HepG2 (cell line): ENCODE measurements around the gene MYH15. TPM values are rescaled to one million over a fixed set of nuclear protein-coding genes. Genes with fewer than 3 reads are reported as not detected.

Experiments used
- ATAC-seq: fragments of 200-7000 bp; cut with Tn5 transposase; 3 replicates; pipeline ENCODE4 v1.9.1; 2020; ENCODE audit warnings: mild to moderate bottlenecking, moderate library complexity
- BruUV-seq: library from RNA; stranded (reverse); fragments of 400-500 nt; replicated peaks from 2 replicates; lab custom pipeline; 2021; lab: Mats Ljungman, UMichigan
- CTCF ChIA-PET: fragments of 300-600 bp; formaldehyde crosslinking; extraction: SDS; loops from one replicate; lab custom pipeline; 2021; ENCODE audit warnings: low total read pairs, inconsistent platforms, low intra/inter-chr PET ratio; lab: Yijun Ruan, JAX
- POLR2A ChIA-PET: fragments of 350-600 bp; sonication (Branson Sonifier 250); formaldehyde crosslinking; loops from one replicate; lab custom pipeline; 2020; ENCODE audit warnings: antibody characterized with exemption, inconsistent platforms; lab: Yijun Ruan, JAX
- DNase-seq: peaks from one replicate; pipeline ENCODE4 v3.0.0-alpha.2; 2015; ENCODE audit warnings: low spot score
- FAIRE-seq: peaks from 3 replicates; lab custom pipeline; 2011; peaks lifted over from hg19 to GRCh38; lab: Jason Lieb, UNC
- H2AFZ ChIP-seq: one replicate; pipeline ENCODE4 v1.6.1; 2011; ENCODE audit warnings: low read length, inconsistent platforms
- H3K27ac ChIP-seq: fragments of 300-600 bp; 3 replicates; pipeline ENCODE4 v1.8.0; 2011; ENCODE audit warnings: mixed run types, mild to moderate bottlenecking, mixed read lengths, low read length, inconsistent platforms; ENCODE audit not compliant: insufficient read depth; ENCODE audit errors: extremely low read length
- H3K27me3 ChIP-seq, 2 experiments: fragments of 200-600 bp in 1 of 2; 2 replicates in 1 of 2; 3 replicates in 1 of 2; pipeline versions ENCODE4 v1.6.0 to v1.8.0; 2011; ENCODE audit warnings: low read length in 2 of 2, mild to moderate bottlenecking in 2 of 2, moderate library complexity in 2 of 2, inconsistent platforms in 1 of 2; ENCODE audit not compliant: insufficient read depth in 2 of 2, control insufficient read depth in 1 of 2
- H3K36me3 ChIP-seq, 2 experiments: fragments of 200-600 bp in 1 of 2; replicated peaks in 1 of 2; 2 replicates in 1 of 2; 3 replicates in 1 of 2; pipeline versions ENCODE4 v1.5.1 to v1.8.0; 2011; ENCODE audit warnings: low read length in 2 of 2, inconsistent platforms in 1 of 2; ENCODE audit not compliant: insufficient read depth in 2 of 2, control insufficient read depth in 1 of 2
- H3K4me1 ChIP-seq: 2 replicates; pipeline ENCODE4 v1.5.1; 2012; ENCODE audit warnings: low read length, inconsistent platforms; ENCODE audit not compliant: insufficient read depth
- H3K4me2 ChIP-seq: 2 replicates; pipeline ENCODE4 v1.6.0; 2011; ENCODE audit warnings: low read depth, low read length, inconsistent platforms
- H3K4me3 ChIP-seq, 3 experiments: fragments of 200-600 bp in 1 of 3; sonication (generic), shearing (Covaris generic) in 1 of 3; replicated peaks in 1 of 3; 2 replicates each; pipeline ENCODE4 v1.5.1; 2011 to 2016; ENCODE audit warnings: low read length in 3 of 3, inconsistent platforms in 2 of 3, low read depth in 2 of 3, mild to moderate bottlenecking in 2 of 3, control low read depth in 1 of 3, mixed read lengths in 1 of 3; ENCODE audit not compliant: insufficient read depth in 1 of 3
- H3K79me2 ChIP-seq: one replicate; pipeline ENCODE4 v1.6.1; 2011; ENCODE audit warnings: low read length, inconsistent platforms; ENCODE audit not compliant: insufficient read depth
- H3K9ac ChIP-seq: 2 replicates; pipeline ENCODE4 v1.6.0; 2011; ENCODE audit warnings: mild to moderate bottlenecking, low read depth, low read length, inconsistent platforms; ENCODE audit not compliant: insufficient read depth
- H3K9me3 ChIP-seq: 2 replicates; pipeline ENCODE4 v1.5.1; 2012; ENCODE audit warnings: mild to moderate bottlenecking, low read length
- H4K20me1 ChIP-seq: 2 replicates; pipeline ENCODE4 v1.6.0; 2011; ENCODE audit warnings: inconsistent platforms, mild to moderate bottlenecking, low read length, moderate library complexity; ENCODE audit not compliant: insufficient read depth
- ATF5 ChIP-seq: sonication (generic); formaldehyde crosslinking; IDR thresholded peaks from 2 replicates; pipeline ENCODE4 v1.4.0; 2020; ENCODE audit warnings: mild to moderate bottlenecking, low read depth, missing genetic modification reagents
- GPN1 ChIP-seq: sonication (generic); formaldehyde crosslinking; IDR thresholded peaks from 2 replicates; pipeline ENCODE4 v1.5.1; 2020; ENCODE audit warnings: missing genetic modification reagents, borderline replicate concordance
- HNF1B ChIP-seq: sonication (generic); formaldehyde crosslinking; IDR thresholded peaks from 2 replicates; pipeline ENCODE4 v1.5.1; 2020; ENCODE audit warnings: mild to moderate bottlenecking, moderate library complexity, missing genetic modification reagents
- PITX1 ChIP-seq: sonication (generic); formaldehyde crosslinking; IDR thresholded peaks from 2 replicates; pipeline ENCODE4 v1.5.1; 2020; ENCODE audit warnings: mild to moderate bottlenecking, missing genetic modification reagents
- TIGD3 ChIP-seq: sonication (generic); formaldehyde crosslinking; IDR thresholded peaks from 2 replicates; pipeline ENCODE4 v1.5.1; 2020; ENCODE audit warnings: mild to moderate bottlenecking, missing genetic modification reagents, borderline replicate concordance
- ZFP62 ChIP-seq: sonication (generic); formaldehyde crosslinking; IDR thresholded peaks from 2 replicates; pipeline ENCODE4 v1.4.0; 2020; ENCODE audit warnings: missing genetic modification reagents
- ZIK1 ChIP-seq: sonication (generic); formaldehyde crosslinking; IDR thresholded peaks from 2 replicates; pipeline ENCODE4 v1.5.0; 2020; ENCODE audit warnings: mild to moderate bottlenecking, low read depth, missing genetic modification reagents, borderline replicate concordance
- ZNF256 ChIP-seq: sonication (generic); formaldehyde crosslinking; conservative IDR thresholded peaks from 2 replicates; pipeline ENCODE4 v1.4.0; 2020; ENCODE audit warnings: missing genetic modification reagents
- ZNF3 ChIP-seq: IDR thresholded peaks from 2 replicates; pipeline ENCODE4 v1.7.0; 2017; ENCODE audit warnings: inconsistent platforms
- ZNF772 ChIP-seq: sonication (generic); formaldehyde crosslinking; IDR thresholded peaks from 2 replicates; pipeline ENCODE4 v1.5.0; 2020; ENCODE audit warnings: mild to moderate bottlenecking, missing genetic modification reagents
- ZNF891 ChIP-seq: sonication (generic); formaldehyde crosslinking; IDR thresholded peaks from 2 replicates; pipeline ENCODE4 v1.5.0; 2020; ENCODE audit warnings: mild to moderate bottlenecking, missing genetic modification reagents
- in situ Hi-C: cut with HindIII; loops from 2 replicates; pipeline ENCODE4 v1.10.0; 2017; ENCODE audit warnings: low pct_unique_long_range_greater_than_20kb; ENCODE audit not compliant: extremely low pct_ligation_motif_present
- intact Hi-C: fragments of 100-400 bp; cut with micrococcal nuclease; formaldehyde crosslinking; loops from one replicate; pipeline ENCODE4 v1.10.0; 2022; ENCODE audit not compliant: unreplicated experiment
- polyA plus RNA-seq, 8 experiments: library from polyadenylated mRNA; depleted of rRNA in 3 of 8; stranded (reverse) in 7 of 8; unstranded in 1 of 8; fragments of >200 nt; fragmentation: Illumina TruSeq in 4 of 8; extraction: Trizol in 4 of 8; gene quantifications; 2 replicates each; pipeline versions ENCODE4 v1.2.1 to v1.2.3, GENCODE V29; 2011 to 2016; ENCODE audit warnings: low read depth in 4 of 8, missing spikeins in 1 of 8, mixed read lengths in 1 of 8; ENCODE audit not compliant: insufficient read depth in 1 of 8
- total RNA-seq, 5 experiments: library from RNA; depleted of rRNA; stranded (reverse); fragments of >200 nt; fragmentation: Illumina TruSeq; extraction: Trizol; gene quantifications; 2 replicates each; pipeline ENCODE4 v1.2.3, GENCODE V29; 2016; ENCODE audit warnings: low read depth in 1 of 5

Gene MYH15
- total and polyA plus RNA-seq, 2 of the 13 experiments (the other 11 are each of a cell fraction or from before 2014, with no cell fraction given): 0.03 to 0.09 TPM

- H3K4me3 ChIP-seq: no peak overlapping the region
- no TSS peak for BruUV-seq
- H3K4me2 ChIP-seq: no peak overlapping the region
- H3K9me3 ChIP-seq: no peaks in the 10 kb centered on the region
- no peak overlapping the region for H3K27ac ChIP-seq
- intact Hi-C loops: loop anchor here (10.0 kb wide), 1 partner anchor 377 kb away; the partner anchor contains the start of gene CD47
- TF ChIP-seq ZFP62 (CRISPR knock-in tag) (no peak), TIGD3 (no peak), ZNF3 (CRISPR knock-in tag) (no peak), ZNF256 (CRISPR knock-in tag) (no peak), ATF5 (no peak), GPN1 (CRISPR knock-in tag) (no peak), PITX1 (CRISPR knock-in tag) (no peak), ZIK1 (CRISPR knock-in tag) (no peak), ZNF891 (CRISPR knock-in tag) (no peak), ZNF772 (CRISPR knock-in tag) (no peak), HNF1B (CRISPR knock-in tag) (no peak)
- TF ChIP-seq, all 625 proteins: peak for 0
- H3K27me3 ChIP-seq: no peaks in the 10 kb centered on the region; a peak in 1 of 5 replicates
- in situ Hi-C loops: no loop called here
- no peaks in the 10 kb centered on the region for H3K79me2 ChIP-seq
- no peak for DNase-seq
- no peaks in the 10 kb centered on the region for H3K4me1 ChIP-seq
- no peaks in the 10 kb centered on the region for H4K20me1 ChIP-seq
- ChIA-PET POLR2A (no interaction called here), CTCF (no interaction called here)
- FAIRE-seq: no peak
- H3K36me3 ChIP-seq: no peaks in the 10 kb centered on the region
- ATAC-seq: no peak
- H2AFZ ChIP-seq: no peak overlapping the region
- H3K9ac ChIP-seq: no peak overlapping the region
Measured at GRCh38 chr3:108471426-108471825, 39.0 kb downstream of the MYH15 start.
